NB4 (cell line): ENCODE results near the gene TRRAP.

Experiments used
- CTCF ChIP-seq: IDR thresholded peaks from one replicate; pipeline ENCODE4 v1.5.1; 2012; ENCODE audit warnings: low read depth, low read length
- MAX ChIP-seq: IDR thresholded peaks from 2 replicates; pipeline ENCODE4 v1.6.1; 2011; ENCODE audit warnings: low read depth, low read length
- MYC ChIP-seq: IDR thresholded peaks from 2 replicates; pipeline ENCODE4 v1.6.1; 2011; ENCODE audit warnings: low read depth, low read length
- POLR2A ChIP-seq: IDR thresholded peaks from 2 replicates; pipeline ENCODE4 v1.6.1; 2011; ENCODE audit warnings: mild to moderate bottlenecking; ENCODE audit not compliant: insufficient read length; ENCODE audit errors: extremely low read depth

- TF ChIP-seq MYC: no peak
- no peak for TF ChIP-seq POLR2A
- no peak for TF ChIP-seq CTCF
- TF ChIP-seq MAX: no peak
These were observed 52.1 kb downstream of the TRRAP start for GRCh38 chr7:98930464-98930863.
